Smooth muscle cell (in vitro differentiated cells): Measurements from ENCODE around the gene PTPN20. TPM values are rescaled to one million over a fixed set of nuclear protein-coding genes. Genes with fewer than 3 reads are reported as not detected.

Experiments used
- DNase-seq: peaks from one replicate; lab custom pipeline; 2025; ENCODE audit not compliant: unreplicated experiment; lab: John Stamatoyannopoulos, UW
- H2AFZ ChIP-seq: fragments of 200-600 bp; sonication (generic); 2 replicates; pipeline ENCODE4 v1.6.0; 2016; ENCODE audit warnings: antibody characterized with exemption, low read depth, mild to moderate bottlenecking
- H3F3A ChIP-seq: fragments of 200-600 bp; sonication (generic); 2 replicates; pipeline ENCODE4 v1.6.0; 2017; ENCODE audit warnings: antibody characterized with exemption, low read depth
- H3K27ac ChIP-seq: fragments of 200-600 bp; sonication (generic); 2 replicates; pipeline ENCODE4 v1.5.1; 2016; ENCODE audit warnings: low read depth, mild to moderate bottlenecking
- H3K27me3 ChIP-seq: fragments of 200-600 bp; sonication (generic); 2 replicates; pipeline ENCODE4 v1.6.1; 2016; ENCODE audit warnings: low read depth, mild to moderate bottlenecking
- H3K36me3 ChIP-seq: fragments of 200-600 bp; sonication (generic); 2 replicates; pipeline ENCODE4 v1.5.1; 2016; ENCODE audit warnings: low read depth
- H3K4me1 ChIP-seq: fragments of 200-600 bp; sonication (generic); 2 replicates; pipeline ENCODE4 v1.5.1; 2016; ENCODE audit warnings: low read depth
- H3K4me2 ChIP-seq: fragments of 200-600 bp; sonication (generic); 2 replicates; pipeline ENCODE4 v1.6.0; 2016; ENCODE audit warnings: mild to moderate bottlenecking
- H3K4me3 ChIP-seq: fragments of 200-600 bp; sonication (generic); 2 replicates; pipeline ENCODE4 v1.5.1; 2016; ENCODE audit warnings: mild to moderate bottlenecking
- H3K79me2 ChIP-seq: fragments of 200-600 bp; sonication (generic); 2 replicates; pipeline ENCODE4 v1.6.0; 2016; ENCODE audit warnings: low read depth, mild to moderate bottlenecking
- H3K9ac ChIP-seq: fragments of 200-600 bp; sonication (generic); 2 replicates; pipeline ENCODE4 v1.6.0; 2016; ENCODE audit warnings: low read depth
- H3K9me3 ChIP-seq: fragments of 200-600 bp; sonication (generic); replicated peaks from 2 replicates; pipeline ENCODE4 v1.5.1; 2016; ENCODE audit warnings: low read depth
- H4K20me1 ChIP-seq: fragments of 200-600 bp; sonication (generic); 2 replicates; pipeline ENCODE4 v1.6.0; 2016; ENCODE audit warnings: low read depth
- CTCF ChIP-seq: fragments of 200-600 bp; sonication (generic); IDR thresholded peaks from 2 replicates; pipeline ENCODE4 v1.5.1; 2017; ENCODE audit warnings: borderline replicate concordance, mild to moderate bottlenecking, antibody characterized with exemption; ENCODE audit not compliant: insufficient read depth, poor library complexity, severe bottlenecking
- WGBS: methylation state at CpG from one replicate; pipeline ENCODE4 v1.1.7; 2016; ENCODE audit warnings: low lambda C conversion rate; 5-methylcytosine and 5-hydroxymethylcytosine counted together
- polyA plus RNA-seq: library from polyadenylated mRNA; unstranded; fragments of >200 nt; fragmentation: Nextera tagmentation; extraction: Ambion mirVana; gene quantifications from 2 replicates; pipeline ENCODE4 v1.2.1, GENCODE V29; 2016
- total RNA-seq: library from RNA; depleted of rRNA; stranded (reverse); fragments of >200 nt; gene quantifications from 2 replicates; pipeline ENCODE4 v1.2.3, GENCODE V29; 2014

Gene PTPN20
- total and polyA plus RNA-seq, 2 experiments from 2014 or later, result not detected

GRCh38 chr10:47035819-47036337, 124.7 kb downstream of the PTPN20 start:
- H4K20me1 ChIP-seq, result no peaks in the 10 kb centered on the region
- 91% methylated on average over 4 of the region's 4 CpGs for WGBS
- H2AFZ ChIP-seq, result no peak overlapping the region
- TF ChIP-seq CTCF, result no peak
- H3K9ac ChIP-seq, result no peak overlapping the region
- no peak overlapping the region for H3K4me3 ChIP-seq
- no peak overlapping the region for H3K4me2 ChIP-seq
- no peak overlapping the region for H3K27ac ChIP-seq
- no peak for DNase-seq
- no peaks in the 10 kb centered on the region for H3K9me3 ChIP-seq
- no peaks in the 10 kb centered on the region for H3K79me2 ChIP-seq
- H3K27me3 ChIP-seq, result no peaks in the 10 kb centered on the region
- H3K36me3 ChIP-seq, result no peaks in the 10 kb centered on the region
- H3F3A ChIP-seq, result no peaks in the 10 kb centered on the region
- peaks cover 3% of the 10 kb centered on the region for H3K4me1 ChIP-seq

- Histone ChIP-seq H3K4me2 (no peak overlapping the region), H3K9ac (no peak overlapping the region), H3K36me3 (no peaks in the 10 kb centered on the region), H3K27me3 (no peaks in the 10 kb centered on the region), H3F3A (no peaks in the 10 kb centered on the region), H2AFZ (no peak overlapping the region), H3K9me3 (no peaks in the 10 kb centered on the region), H3K4me3 (no peak overlapping the region), H3K79me2 (no peaks in the 10 kb centered on the region), H4K20me1 (no peaks in the 10 kb centered on the region), H3K27ac (no peak overlapping the region), H3K4me1 (peaks cover 3% of the 10 kb centered on the region)
- TF ChIP-seq CTCF, result no peak
- DNase-seq, result no peak
- WGBS, result 97% methylated on average over 7 of the region's 7 CpGs
Measured at GRCh38 chr10:47036771-47037170, 125.5 kb downstream of the PTPN20 start.

GRCh38 chr10:47037654-47038425, 126.6 kb downstream of the PTPN20 start:
- no peaks in the 10 kb centered on the region for H4K20me1 ChIP-seq
- no peak overlapping the region for H3K27ac ChIP-seq
- no peaks in the 10 kb centered on the region for H3K36me3 ChIP-seq
- H3K79me2 ChIP-seq, result no peaks in the 10 kb centered on the region
- H3K9me3 ChIP-seq, result no peaks in the 10 kb centered on the region
- no peak overlapping the region for H2AFZ ChIP-seq
- peaks cover 3% of the 10 kb centered on the region for H3K4me1 ChIP-seq
- no peak overlapping the region for H3K4me3 ChIP-seq
- no peaks in the 10 kb centered on the region for H3K27me3 ChIP-seq
- DNase-seq, result no peak
- H3F3A ChIP-seq, result no peaks in the 10 kb centered on the region
- TF ChIP-seq CTCF, result no peak
- H3K9ac ChIP-seq, result no peak overlapping the region
- 79% methylated on average over 10 of the region's 10 CpGs for WGBS
- H3K4me2 ChIP-seq, result no peak overlapping the region
